Naive thymus-derived CD8-positive, alpha-beta T cell (primary cell): Measurements from ENCODE around the gene CBX5. TPM values are rescaled to one million over a fixed set of nuclear protein-coding genes. Genes with fewer than 3 reads are reported as not detected.

ENCODE experiments used
- ATAC-seq, 2 donors: fragments of 150-1000 bp; cut with Tn5 transposase in 1 of 2; sonication (Bioruptor Pico), chemical (Tn5 transposase) in 1 of 2; 1 replicate in 1 of 2; 2 replicates in 1 of 2; pipeline ENCODE4 v1.10.0; 2021; ENCODE audit warnings: mild to moderate bottlenecking in 2 of 2, moderate library complexity in 2 of 2
- POLR2A ChIA-PET: fragments of 350-600 bp; sonication (Branson Sonifier 250); formaldehyde crosslinking; loops from one replicate; lab custom pipeline; 2021; ENCODE audit warnings: antibody characterized with exemption; lab: Charles Lee
- DNase-seq, 10 donors: peaks; one replicate each; pipeline versions ENCODE4 v3.0.0 to v3.0.0-alpha.2; 2020 to 2022
- H3K27ac Mint-ChIP-seq, 10 donors: one replicate each; pipeline ENCODE4 v1.8.0; 2020 to 2022; ENCODE audit warnings: mild to moderate bottlenecking in 10 of 10, mixed read lengths in 10 of 10, moderate library complexity in 4 of 10, inconsistent platforms in 1 of 10
- H3K27me3 Mint-ChIP-seq, 5 donors: one replicate each; pipeline ENCODE4 v1.8.0; 2021 to 2022; ENCODE audit warnings: mixed read lengths in 5 of 5
- H3K36me3 Mint-ChIP-seq, 3 donors: one replicate each; pipeline ENCODE4 v1.8.0; 2020 to 2022; ENCODE audit warnings: mixed read lengths in 3 of 3, mild to moderate bottlenecking in 2 of 3, inconsistent platforms in 1 of 3
- H3K4me1 Mint-ChIP-seq, 4 donors: one replicate each; pipeline ENCODE4 v1.8.0; 2021 to 2022; ENCODE audit warnings: mixed read lengths in 4 of 4
- H3K4me3 Mint-ChIP-seq, 10 donors: one replicate each; pipeline ENCODE4 v1.8.0; 2020 to 2022; ENCODE audit warnings: mild to moderate bottlenecking in 10 of 10, mixed read lengths in 10 of 10, moderate library complexity in 6 of 10, inconsistent platforms in 1 of 10
- H3K9me3 Mint-ChIP-seq, 9 donors: one replicate each; pipeline ENCODE4 v1.8.0; 2020 to 2022; ENCODE audit warnings: mixed read lengths in 9 of 9, mild to moderate bottlenecking in 3 of 9, inconsistent platforms in 1 of 9, moderate library complexity in 1 of 9
- polyA plus RNA-seq, 3 donors: library from polyadenylated mRNA; unstranded; fragments of 300-500 nt; fragmentation: Illumina TruSeq; gene quantifications; one replicate each; pipeline ENCODE4 v1.2.3, GENCODE V29; 2021
- total RNA-seq, 8 experiments: library from RNA in 2 of 8; stranded (reverse) in 2 of 8; gene quantifications; one replicate each; pipeline ENCODE4 v1.2.3 and lab custom pipeline; 2021 to 2026

Gene CBX5
- total and polyA plus RNA-seq, 5 experiments from 2014 or later: 23.7 to 70.5 (median 34.4) TPM

DNA sequence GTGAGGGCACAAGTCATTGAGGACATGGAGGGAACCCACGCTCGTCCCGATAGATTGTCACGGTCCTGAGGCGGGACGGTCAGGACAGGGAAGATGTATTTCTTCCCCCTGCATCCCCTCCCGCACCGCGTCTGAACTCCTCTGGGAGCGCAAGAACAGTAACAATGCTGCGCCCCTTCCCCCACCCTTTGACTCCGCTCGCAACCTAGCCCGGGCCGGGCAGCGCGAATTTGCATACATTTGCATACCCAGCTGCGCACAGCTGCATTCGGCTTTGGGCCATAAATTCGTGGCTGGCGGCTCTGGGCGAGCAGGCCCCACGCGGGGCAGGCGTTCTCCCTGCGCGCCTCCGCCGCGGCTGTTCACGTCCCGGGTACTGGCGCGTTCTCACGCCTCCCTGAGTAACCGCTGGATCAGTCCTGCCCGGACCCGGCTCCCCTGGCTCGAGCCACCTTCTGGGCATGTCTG, 62.1 kb downstream of the CBX5 start:
- no peaks in the 10 kb centered on the region for H3K9me3 Mint-ChIP-seq
- peaks cover 0 to 12% (median 6%) of the 10 kb centered on the region in 5 donors for H3K27me3 Mint-ChIP-seq
- peaks cover 16 to 50% (median 35%) of the 10 kb centered on the region in 4 donors for H3K4me1 Mint-ChIP-seq
- no peak for DNase-seq
- no peak for ATAC-seq
- POLR2A ChIA-PET: interaction anchor here (1.6 kb wide), 1 partner anchor 107 kb away, joined by 4 read pairs; the partner anchor contains the start of gene COPZ1
- no peaks in the 10 kb centered on the region for H3K36me3 Mint-ChIP-seq
- no peak overlapping the region for H3K4me3 Mint-ChIP-seq
- peak overlapping the region in 1 of 10 donors; percentile 33 for H3K27ac Mint-ChIP-seq

DNA sequence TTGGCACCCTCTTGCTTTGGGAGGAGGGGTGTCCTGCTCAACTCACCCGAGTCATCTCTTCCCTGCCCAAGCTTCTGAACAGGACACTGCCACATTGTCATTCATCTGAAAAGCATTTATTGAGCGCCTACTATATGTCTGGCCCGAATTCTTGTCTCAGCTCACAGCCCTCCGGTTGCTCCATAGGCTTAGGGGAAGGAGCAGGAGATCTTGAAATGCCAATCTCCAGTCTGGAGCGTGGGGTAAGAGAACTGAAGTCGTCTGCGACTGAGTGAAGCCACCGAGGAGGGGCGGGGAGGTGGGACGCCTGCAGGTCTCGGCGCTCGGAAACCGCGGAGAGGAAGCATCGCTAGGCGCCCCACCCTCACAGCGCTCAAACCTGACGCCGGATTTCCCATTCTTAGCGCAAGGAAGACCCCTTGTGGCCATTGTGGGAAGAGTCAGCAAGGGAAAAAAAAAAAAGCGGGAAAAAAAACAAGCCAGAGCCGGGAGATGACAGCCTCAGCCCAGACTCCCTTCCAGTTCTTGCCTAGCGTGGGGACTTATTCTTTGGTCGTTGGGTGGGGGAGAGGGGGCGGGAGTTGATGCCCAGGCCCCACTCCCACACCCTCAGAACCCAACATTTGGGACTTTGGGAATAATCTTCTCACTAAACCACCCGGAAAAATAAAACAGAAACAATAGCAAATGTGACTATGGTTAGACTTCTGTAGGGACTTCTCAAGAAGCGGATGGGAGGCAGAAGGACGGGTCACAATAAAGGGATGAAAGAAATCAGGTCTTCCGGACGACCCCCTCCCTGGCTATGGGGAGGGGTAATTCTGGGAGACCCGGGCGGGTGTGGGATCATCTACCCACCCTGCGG, 62.9 kb downstream of the CBX5 start:
- H3K36me3 Mint-ChIP-seq: no peaks in the 10 kb centered on the region
- DNase-seq: peak; percentile 72 to 88 (median 78)
- peaks cover 16 to 50% (median 35%) of the 10 kb centered on the region in 4 donors for H3K4me1 Mint-ChIP-seq
- peaks cover 0 to 14% (median 7%) of the 10 kb centered on the region in 5 donors for H3K27me3 Mint-ChIP-seq
- peak; percentile 79 to 80 for ATAC-seq
- H3K9me3 Mint-ChIP-seq: no peaks in the 10 kb centered on the region
- POLR2A ChIA-PET: interaction anchor here (1.2 to 2.1 kb wide), 4 partner anchors 9 to 145 kb away, joined by 3 to 8 read pairs (median 4); partner anchors contain the start of genes CBX5, COPZ1 and HNRNPA1
- peak overlapping the region; percentile 36 to 94 (median 82) for H3K27ac Mint-ChIP-seq
- H3K4me3 Mint-ChIP-seq: peak overlapping the region; percentile 74 to 91 (median 84)

DNA sequence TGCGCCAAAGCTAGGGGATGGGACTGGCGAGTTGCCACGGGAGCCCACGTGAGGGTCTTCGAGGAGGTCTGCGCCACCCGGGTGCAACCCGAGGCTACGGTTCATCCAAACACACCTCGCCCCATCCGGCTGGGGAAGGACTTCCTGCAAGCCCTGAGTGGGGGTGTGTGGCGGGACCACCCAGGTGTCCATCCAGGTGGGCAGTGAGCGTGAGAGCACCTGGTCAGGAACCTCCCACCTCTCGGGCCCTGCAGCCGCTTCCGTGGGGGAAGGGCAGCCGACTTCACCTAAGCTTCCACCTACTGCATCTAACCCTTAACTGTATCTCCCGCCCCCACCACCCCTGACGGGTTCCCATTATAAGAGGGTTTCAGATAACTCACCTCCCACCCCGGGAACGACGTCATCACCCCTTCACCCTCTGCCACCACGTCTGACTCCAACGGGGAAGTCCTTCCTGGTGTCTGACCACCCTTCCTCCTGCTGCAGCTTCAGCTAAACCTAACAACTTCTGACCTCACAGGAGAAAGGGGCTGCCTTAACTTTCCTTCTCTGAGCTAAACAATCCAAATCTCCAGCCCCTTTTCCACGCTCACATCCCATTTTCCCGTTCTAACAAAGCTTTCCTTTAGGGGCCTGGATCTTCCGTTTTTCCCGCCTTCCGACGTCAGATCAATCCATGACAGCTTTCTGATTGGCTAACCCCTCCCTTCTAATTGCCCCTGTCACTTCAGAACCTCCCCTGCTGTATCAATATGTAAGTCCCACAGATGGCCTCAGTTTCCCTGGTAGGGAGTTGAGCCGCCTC, 63.7 kb downstream of the CBX5 start:
- Mint-ChIP-seq H3K36me3 (no peaks in the 10 kb centered on the region), H3K9me3 (no peaks in the 10 kb centered on the region), H3K27me3 (peaks cover 0 to 18% (median 9%) of the 10 kb centered on the region in 5 donors), H3K4me3 (peak overlapping the region; percentile 74 to 91 (median 84)), H3K4me1 (peaks cover 16 to 50% (median 35%) of the 10 kb centered on the region in 4 donors), H3K27ac (peak overlapping the region; percentile 36 to 94 (median 82))
- POLR2A ChIA-PET: interaction anchor here (0.6 to 2.1 kb wide), 4 partner anchors 9 to 146 kb away, joined by 3 to 8 read pairs (median 5); partner anchors contain the start of genes CBX5 and HNRNPA1
- DNase-seq (peak in 6 of 10 donors; percentile 25 to 39 (median 33)), ATAC-seq (no peak)

DNA sequence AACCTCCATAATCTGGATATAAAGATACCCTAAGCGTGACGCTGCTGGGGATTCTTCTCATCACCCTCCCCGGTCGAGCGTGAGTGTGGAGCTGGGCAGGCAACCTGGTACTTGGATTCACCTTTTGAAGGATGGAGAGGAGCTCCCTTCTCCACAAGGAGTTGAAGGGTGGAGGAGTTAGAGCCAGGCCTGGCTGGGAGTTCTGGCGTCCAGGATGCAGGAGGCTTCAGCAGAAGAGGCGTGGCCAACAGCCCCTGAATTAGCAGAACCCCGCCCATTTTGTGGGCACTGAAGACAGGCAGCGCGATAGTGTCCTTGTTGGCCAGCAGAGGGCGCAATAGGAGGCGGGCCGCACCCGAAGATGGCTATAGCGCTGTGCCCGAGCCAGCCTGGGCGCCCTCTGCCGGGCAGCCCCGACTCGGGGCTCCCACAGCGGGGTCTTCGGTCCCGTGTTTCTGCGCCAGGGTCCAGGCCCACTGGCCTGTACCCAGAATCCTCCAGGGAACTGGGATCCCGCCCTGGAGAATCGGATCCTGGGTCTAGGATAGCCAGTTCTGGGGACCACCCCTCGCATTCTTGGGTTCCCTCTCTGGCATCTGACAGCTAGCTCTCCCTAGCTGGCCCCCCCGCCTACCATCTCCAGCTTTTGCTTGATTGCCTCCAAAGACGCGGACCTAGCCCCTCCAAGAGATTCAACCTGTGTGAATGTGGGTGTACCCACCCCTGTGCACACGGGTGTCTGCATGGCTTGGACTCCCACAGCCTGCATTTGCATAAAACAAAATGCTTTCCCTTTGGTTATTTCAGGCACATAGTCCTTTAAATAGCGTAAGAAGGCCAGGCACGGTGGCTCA, 65.1 kb downstream of the CBX5 start:
- Mint-ChIP-seq H3K27me3 (peaks cover 0 to 25% (median 11%) of the 10 kb centered on the region in 5 donors), H3K27ac (peak overlapping the region in 2 of 10 donors; percentile 17 to 20), H3K4me1 (peaks cover 16 to 47% (median 34%) of the 10 kb centered on the region in 4 donors), H3K4me3 (peak overlapping the region; percentile 65 to 89 (median 79)), H3K36me3 (no peaks in the 10 kb centered on the region), H3K9me3 (no peaks in the 10 kb centered on the region)
- peak; percentile 82 to 85 for ATAC-seq
- POLR2A ChIA-PET: interaction anchor here (0.5 to 2.1 kb wide), 4 partner anchors 14 to 173 kb away, joined by 3 to 8 read pairs (median 4); partner anchors contain the start of genes CBX5 and HNRNPA1
- peak; percentile 85 to 94 (median 90) for DNase-seq

DNA sequence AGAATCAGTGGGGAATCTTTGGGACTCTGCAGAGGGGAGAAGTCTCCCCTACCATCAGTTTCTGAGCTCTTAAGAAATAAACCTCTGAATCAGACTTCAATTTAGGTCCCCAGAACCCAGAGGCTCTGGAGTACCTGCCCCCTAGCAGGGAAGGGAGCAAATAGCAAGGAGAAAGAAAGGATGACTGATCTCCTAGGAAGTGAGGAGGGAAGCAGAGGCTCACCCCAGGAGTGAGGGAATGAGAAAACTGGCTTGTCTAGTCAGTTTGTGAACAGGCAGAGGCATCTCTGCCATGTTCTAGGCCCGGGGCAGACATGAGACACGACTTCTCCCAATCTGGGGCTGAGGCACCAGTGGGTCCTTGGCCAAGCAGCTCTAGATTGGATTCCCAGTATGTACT, 66.8 kb downstream of the CBX5 start:
- DNase-seq: no peak
- Mint-ChIP-seq H3K4me1 (peaks cover 16 to 38% (median 31%) of the 10 kb centered on the region in 4 donors), H3K9me3 (no peaks in the 10 kb centered on the region)

DNA sequence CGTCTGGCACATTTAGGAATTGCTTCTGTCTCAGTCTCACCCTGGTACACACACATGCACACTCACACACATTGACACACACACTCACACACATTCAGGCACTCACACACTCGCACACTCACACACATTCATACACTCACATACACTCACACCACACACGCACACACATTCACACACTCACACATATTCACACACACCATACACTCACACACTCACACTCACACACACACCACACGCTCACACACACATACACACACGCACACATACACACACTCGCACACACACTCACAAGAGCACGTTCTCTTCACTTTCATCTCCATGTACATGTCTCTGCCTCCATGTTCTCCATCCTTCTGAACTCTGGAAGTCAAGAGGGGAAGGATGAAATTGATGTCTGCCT, 68.0 kb downstream of the CBX5 start:
- Mint-ChIP-seq H3K36me3 (no peaks in the 10 kb centered on the region), H3K9me3 (no peaks in the 10 kb centered on the region), H3K4me1 (peaks cover 16 to 29% (median 27%) of the 10 kb centered on the region in 4 donors), H3K27ac (no peak overlapping the region), H3K27me3 (peaks cover 10 to 33% (median 20%) of the 10 kb centered on the region in 5 donors), H3K4me3 (no peak overlapping the region)
- POLR2A ChIA-PET: no interaction called here
- ATAC-seq: no peak
- DNase-seq: no peak

More for the DNA sequence above, 66.8 kb downstream of the CBX5 start:
- peak overlapping the region in 1 of 10 donors; percentile 6 for H3K27ac Mint-ChIP-seq
- no peak for ATAC-seq
- H3K36me3 Mint-ChIP-seq: no peaks in the 10 kb centered on the region
- H3K27me3 Mint-ChIP-seq: peaks cover 2 to 30% (median 17%) of the 10 kb centered on the region in 5 donors
- H3K4me3 Mint-ChIP-seq: no peak overlapping the region
- POLR2A ChIA-PET: no interaction called here

DNA sequence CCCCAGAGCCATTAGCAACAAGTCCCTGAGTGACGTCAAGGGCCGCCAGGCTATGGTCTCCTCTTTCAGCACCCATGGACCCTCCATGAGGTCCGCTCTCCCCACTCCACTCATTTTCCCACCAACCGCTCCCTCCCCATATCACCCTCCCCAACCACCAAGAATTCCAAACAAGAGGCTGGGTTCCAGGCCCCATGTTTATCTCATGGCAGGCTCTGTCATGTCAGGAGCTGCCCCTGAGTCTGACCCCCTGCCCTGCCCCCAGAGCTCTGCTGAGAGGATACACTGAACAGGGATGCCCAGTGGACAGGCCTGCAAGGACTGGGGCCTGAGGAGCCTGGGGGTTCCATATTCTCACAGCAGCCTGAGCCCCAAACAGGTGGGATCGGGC, 69.5 kb downstream of the CBX5 start:
- Mint-ChIP-seq H3K27ac (no peak overlapping the region), H3K27me3 (peaks cover 13 to 34% (median 29%) of the 10 kb centered on the region in 5 donors), H3K4me3 (no peak overlapping the region), H3K9me3 (no peaks in the 10 kb centered on the region), H3K4me1 (peaks cover 5 to 14% (median 12%) of the 10 kb centered on the region in 4 donors), H3K36me3 (no peaks in the 10 kb centered on the region)
- ATAC-seq (no peak), DNase-seq (no peak)
- POLR2A ChIA-PET: interaction anchor here (0.6 kb wide), 1 partner anchor 1073 kb away, joined by 3 read pairs; no protein-coding TSS in a partner anchor

DNA sequence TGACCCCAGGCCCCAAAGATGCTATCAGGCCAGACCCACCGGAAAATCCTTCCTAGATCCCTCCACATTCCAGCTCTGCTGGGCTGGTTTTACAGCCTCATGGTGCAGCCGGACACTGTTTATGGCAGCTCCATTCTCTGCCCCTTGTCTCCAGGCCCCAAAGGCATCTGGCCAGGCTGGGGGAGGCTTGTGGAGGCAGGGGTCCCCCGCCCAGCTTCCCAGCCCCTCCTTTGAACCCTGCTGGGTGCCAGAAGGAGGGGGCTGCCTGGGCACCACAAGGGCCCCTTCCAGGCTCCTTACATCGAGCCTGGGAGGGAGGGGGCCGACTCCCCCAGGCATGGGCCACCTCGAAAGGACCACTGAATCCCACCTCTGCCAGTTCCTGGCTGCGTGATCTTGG, 71.3 kb downstream of the CBX5 start:
- ATAC-seq: no peak
- Mint-ChIP-seq H3K4me3 (no peak overlapping the region), H3K27ac (no peak overlapping the region), H3K9me3 (no peaks in the 10 kb centered on the region), H3K36me3 (no peaks in the 10 kb centered on the region), H3K4me1 (peaks cover 2 to 7% (median 4%) of the 10 kb centered on the region in 4 donors), H3K27me3 (peaks cover 18 to 45% (median 39%) of the 10 kb centered on the region in 5 donors)
- POLR2A ChIA-PET: interaction anchor here (1.2 kb wide), 1 partner anchor 203 kb away, joined by 6 read pairs; no protein-coding TSS in a partner anchor
- DNase-seq: peak in 1 of 10 donors; percentile 11

DNA sequence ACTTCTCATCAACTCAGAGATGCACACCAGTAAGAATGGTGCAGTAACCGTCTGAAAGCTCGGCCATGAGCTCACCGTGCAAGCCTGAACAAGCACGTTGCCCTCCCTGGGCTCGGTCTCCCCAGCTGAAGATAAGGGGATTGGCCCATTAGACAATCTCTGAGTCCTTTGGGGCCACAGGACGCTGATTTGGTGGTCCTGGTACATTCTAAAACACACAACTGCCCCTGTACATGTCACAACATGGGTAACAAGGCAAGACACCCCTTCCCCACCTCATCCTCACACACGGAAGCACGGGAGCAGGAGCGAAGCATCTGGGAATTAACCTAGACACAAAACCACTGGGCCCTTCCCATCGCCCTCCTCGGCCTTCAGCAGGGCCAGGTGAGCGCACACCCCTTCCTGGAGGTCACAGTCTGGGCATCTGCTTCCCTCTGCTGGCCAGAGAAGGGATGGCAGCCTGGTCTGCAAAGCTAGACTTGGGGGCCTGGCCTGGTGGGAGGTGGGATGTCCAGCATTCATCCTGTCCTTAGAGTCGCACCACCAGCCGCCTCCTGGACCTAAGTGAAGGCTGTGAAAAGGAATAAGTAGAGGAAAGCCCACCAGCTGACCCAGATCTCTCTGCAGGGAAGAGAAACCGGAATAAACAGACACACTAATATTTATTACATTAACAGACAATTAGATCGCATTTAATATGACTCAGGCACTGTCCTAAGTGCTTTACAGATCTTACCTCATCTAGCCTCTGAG, 72.2 kb downstream of the CBX5 start:
- H3K9me3 Mint-ChIP-seq: no peaks in the 10 kb centered on the region

DNA sequence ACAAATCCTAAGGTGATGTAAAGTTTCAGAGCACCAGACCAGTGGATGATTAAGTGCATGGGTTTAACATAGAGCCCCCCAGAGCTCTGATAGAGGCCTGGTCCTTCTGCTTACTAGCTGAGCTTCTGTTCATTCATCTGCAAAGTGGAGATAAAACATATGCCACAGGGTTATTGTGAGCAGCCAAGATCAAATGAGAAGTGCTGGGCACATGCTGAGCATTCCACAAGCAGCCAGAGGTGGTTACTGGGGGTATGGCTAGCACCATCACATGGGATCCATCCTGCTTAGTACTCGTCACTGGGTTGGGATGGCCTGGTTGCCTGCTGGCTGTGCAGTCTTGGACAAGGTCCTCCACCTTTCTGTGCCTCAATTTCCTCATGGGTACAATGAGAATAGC, 73.1 kb downstream of the CBX5 start:
- Mint-ChIP-seq H3K9me3 (no peaks in the 10 kb centered on the region), H3K4me3 (no peak overlapping the region), H3K4me1 (peaks cover 2 to 7% (median 3%) of the 10 kb centered on the region in 4 donors), H3K27me3 (peaks cover 18 to 61% (median 36%) of the 10 kb centered on the region in 5 donors), H3K36me3 (no peaks in the 10 kb centered on the region), H3K27ac (no peak overlapping the region)
- POLR2A ChIA-PET: interaction anchor here (1.4 to 1.6 kb wide), 2 partner anchors 10 to 198 kb away, joined by 5 read pairs; partner anchors contain the start of gene HOXC8
- DNase-seq: no peak
- no peak for ATAC-seq

More for the DNA sequence above, 72.2 kb downstream of the CBX5 start:
- Mint-ChIP-seq H3K4me3 (no peak overlapping the region), H3K27ac (peak overlapping the region in 2 of 10 donors; percentile 9 to 15), H3K4me1 (peaks cover 2 to 7% (median 3%) of the 10 kb centered on the region in 4 donors), H3K27me3 (peaks cover 18 to 52% (median 40%) of the 10 kb centered on the region in 5 donors), H3K36me3 (no peaks in the 10 kb centered on the region)
- POLR2A ChIA-PET: interaction anchor here (1.2 to 1.4 kb wide), 2 partner anchors 9 to 202 kb away, joined by 5 to 6 read pairs; no protein-coding TSS in a partner anchor
- ATAC-seq (peak; percentile 90 to 99), DNase-seq (peak; percentile 53 to 86 (median 71))
